Hematopoietic multipotent progenitor cell (in vitro differentiated cells): ENCODE results near the gene CRYL1. TPM values are rescaled to one million over a fixed set of nuclear protein-coding genes. Genes with fewer than 3 reads are reported as not detected.

Source experiments
- DNase-seq, 3 donors: peaks; one replicate each; pipeline ENCODE4 v3.0.0-alpha.2; 2011 to 2015; ENCODE audit warnings: low read depth in 2 of 3, low spot score in 2 of 3
- total RNA-seq: library from RNA; depleted of rRNA; stranded (reverse); fragments of >200 nt; gene quantifications from one replicate; pipeline ENCODE4 v1.2.3, GENCODE V29; 2012

Gene CRYL1, protein sequence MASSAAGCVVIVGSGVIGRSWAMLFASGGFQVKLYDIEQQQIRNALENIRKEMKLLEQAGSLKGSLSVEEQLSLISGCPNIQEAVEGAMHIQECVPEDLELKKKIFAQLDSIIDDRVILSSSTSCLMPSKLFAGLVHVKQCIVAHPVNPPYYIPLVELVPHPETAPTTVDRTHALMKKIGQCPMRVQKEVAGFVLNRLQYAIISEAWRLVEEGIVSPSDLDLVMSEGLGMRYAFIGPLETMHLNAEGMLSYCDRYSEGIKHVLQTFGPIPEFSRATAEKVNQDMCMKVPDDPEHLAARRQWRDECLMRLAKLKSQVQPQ
- total RNA-seq: 31.8 TPM

GRCh38 chr13:20525601-20526544 is at the start of gene CRYL1:
TSS of gene CRYL1 (minus strand) at chr13:20525857. CDS start at chr13:20525794, 63 bp downstream.
- DNase-seq: peak; percentile 65 to 86 (median 77)

DNA sequence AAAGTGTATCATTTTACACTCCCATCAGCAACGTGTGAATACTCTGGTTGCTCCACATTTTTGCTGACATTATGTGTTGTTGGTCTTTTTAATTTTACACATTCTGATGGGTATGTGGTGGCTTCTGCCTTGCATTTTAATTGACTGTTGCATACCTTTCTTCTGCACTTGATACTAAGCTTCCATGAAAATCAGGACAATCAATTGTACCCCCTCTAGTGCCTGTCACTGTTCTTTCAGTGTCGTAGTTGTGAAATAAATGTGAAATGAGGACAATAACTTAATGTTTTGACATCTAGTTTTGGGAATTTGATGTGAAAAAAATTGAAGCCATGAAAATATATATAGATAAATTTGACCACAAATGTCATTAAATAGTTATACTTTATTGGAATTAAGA is 48.0 kb upstream of the CRYL1 start:
- no peak for DNase-seq

DNA sequence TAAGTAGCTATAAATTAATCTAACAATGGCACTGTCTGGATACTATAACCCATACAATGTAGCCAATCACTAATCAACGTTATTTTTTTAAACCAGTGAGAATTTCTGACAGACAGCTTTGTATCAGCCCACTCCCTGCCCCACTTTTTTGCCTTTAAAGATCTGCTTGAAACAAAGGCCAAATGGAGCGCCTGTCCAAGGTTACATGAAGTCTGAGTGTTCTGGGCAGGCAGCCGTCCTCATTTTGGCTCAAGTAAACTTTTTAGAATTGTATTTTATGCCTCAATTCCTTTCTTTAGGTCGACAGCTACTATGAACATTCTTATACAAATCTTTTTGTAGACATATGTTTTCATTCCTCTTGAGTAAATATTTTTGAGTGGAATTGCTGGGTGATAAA is 47.5 kb upstream of the CRYL1 start:
- no peak for DNase-seq

- DNase-seq: peak in 1 of 3 donors; percentile 11
These were observed 46.0 kb upstream of the CRYL1 start for GRCh38 chr13:20571676-20572075.

GRCh38 chr13:20570517-20570916 is 44.9 kb upstream of the CRYL1 start:
- DNase-seq: no peak

DNA sequence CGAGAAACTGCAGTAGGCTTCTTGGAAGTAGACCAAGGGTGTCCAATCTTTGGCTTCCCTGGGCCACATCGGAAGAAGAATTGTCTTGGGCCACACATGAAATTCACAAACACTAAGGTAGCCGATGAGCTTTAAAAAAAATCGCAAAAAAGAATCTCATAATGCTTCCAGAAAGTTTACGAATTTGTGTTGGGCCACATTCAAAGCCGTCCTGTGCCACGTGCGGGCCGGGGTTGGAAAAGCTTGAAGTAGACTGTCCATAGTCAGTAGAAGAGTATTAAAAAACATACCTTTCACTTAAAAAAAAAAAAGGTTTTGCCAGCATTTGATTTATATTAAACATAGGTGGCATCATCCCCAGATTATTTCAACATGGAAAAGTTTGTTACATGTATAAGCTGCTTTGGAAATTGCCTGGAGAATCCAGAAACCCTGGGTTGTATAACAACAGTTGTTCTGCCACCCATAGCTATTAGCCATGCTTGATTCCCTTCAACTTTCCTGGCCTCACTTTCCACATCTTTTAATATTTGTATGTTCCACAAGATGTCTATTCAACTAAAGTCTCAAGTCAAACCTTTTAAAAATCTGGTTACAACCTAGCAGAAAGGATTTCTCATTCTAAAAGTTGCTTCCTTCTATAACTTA is 42.3 kb upstream of the CRYL1 start:
- DNase-seq: no peak

DNA sequence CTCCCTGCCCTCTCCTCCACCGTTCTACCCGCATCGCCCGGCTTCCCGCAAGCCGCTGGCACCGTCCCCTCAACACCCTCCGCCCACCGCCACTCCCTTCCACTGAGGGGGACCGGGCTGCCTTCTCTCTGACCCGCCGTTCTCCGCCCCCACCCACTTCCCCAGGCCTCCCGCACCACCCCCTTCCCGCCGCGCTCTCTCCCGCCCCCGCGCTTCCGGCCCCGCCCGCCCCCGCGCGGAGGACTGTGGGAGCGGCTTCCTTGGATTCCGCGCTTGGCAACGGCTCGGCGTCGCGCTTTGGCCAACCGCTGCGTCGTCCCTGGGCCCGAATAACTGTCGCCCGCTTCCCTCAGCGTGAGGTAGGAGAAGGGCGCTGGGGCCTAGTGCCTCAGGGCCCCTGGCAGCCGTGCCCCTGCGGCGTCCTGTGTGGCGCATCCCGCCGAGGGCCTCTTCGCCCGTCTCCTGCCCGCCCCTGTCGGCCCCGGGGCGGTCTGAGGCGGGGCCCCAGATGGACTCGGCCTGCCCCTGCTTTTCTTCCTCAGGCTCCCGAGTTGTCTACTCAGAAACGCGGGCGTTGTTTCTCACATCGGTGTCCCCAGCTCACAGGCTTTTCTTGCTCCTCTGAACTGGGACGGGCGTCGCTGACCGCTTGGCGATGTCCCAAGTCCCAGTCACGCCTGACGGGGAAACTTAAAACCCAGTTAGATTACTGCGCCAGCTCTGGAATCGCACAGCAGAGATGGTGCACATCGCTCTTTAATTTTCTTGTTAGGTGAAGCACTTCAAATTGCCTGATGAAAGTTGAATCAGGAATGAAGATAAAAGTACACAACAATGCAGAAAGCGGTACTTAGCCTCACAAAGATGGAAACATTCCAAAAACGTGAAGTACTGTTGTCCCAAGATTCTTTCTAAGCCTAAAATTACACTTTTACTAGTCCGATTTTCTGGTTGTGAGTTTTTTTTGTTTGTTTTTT is 41.5 kb upstream of the CRYL1 start, which contains the start of gene IFT88:
Gene IFT88 (plus strand): TSS at position 260 of the 977 bp plus-strand sequence. CDS start 7,229 bp downstream, outside the sequence.
- DNase-seq: peak; percentile 43 to 96 (median 89)

- DNase-seq: no peak
These were observed 40.8 kb upstream of the CRYL1 start for GRCh38 chr13:20566468-20566897.

GRCh38 chr13:20565115-20565736 is 39.6 kb upstream of the CRYL1 start:
- DNase-seq: peak in 1 of 3 donors; percentile 15

- no peak for DNase-seq
These were observed 36.1 kb upstream of the CRYL1 start for GRCh38 chr13:20561741-20562140.

DNA sequence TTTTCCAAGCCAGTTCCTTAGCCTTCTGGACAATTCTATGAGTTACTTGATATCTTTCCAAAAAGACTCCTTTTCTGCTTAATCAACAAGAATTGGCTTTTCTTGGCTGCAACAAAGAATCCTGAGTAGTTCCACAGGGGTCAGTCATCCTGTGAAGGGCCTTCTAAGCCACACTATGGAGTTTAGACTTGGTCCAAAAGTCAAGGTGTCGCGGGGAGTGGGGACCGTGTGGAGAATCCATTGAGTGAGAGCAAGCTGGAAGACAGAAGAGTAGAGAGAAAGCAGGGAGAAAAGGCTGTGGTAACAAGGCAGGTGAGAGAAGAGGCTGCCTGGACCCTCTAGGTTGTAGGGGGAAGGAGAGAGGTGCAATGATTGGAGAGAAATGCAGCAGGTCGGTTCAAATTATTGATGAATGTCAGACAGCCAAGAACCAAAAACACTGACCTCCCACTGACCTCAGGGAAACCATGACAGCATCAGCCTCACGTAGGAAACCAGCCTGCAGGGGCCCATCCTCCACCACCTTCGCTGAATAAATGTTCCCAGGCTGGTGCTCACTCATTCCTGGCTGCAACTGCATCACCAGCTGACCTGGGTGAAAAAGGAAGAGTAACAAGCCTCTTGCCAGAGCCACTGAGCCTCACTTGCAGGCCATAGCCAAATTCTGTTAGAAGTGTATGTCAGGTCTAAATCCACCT is 34.2 kb upstream of the CRYL1 start:
- no peak for DNase-seq

GRCh38 chr13:20558982-20559381 is 33.3 kb upstream of the CRYL1 start:
- no peak for DNase-seq

DNA sequence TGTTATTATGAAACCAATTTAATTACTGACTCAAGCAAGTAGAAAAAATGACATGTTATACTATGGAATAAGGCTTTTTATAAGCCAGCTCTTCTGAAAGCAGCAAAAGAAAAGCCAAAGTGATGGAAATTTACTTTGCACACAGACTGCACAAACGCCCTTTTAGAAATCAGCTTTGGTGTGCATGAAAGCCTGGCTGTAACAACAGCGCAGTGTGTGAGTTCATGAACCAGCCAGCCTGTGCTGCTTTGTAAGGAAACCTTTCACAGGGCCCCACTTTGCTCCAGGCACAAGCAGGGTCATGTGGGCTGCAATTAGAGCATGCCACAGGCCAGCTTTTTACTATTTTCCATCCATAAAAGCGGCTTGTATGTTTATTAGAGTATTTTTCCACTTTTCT is 27.7 kb upstream of the CRYL1 start:
- no peak for DNase-seq

DNA sequence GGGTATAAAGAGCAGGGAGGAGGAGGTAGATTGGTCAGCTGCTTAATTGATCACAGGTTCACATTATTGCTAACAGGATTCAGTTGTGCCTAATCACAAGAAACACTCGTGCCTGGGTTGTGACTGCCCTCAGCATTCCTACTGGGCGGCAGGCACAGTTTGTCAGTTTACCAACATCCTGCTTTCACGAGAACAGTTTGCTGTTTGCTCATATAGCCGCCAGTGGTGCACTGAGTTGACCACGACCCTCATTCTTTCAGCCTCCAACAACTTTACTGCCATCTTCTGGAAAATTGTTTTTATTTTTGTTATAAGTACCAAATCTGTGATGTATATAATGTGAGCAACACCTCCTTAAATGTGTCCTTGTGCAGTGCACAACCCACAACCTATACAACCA is 25.1 kb upstream of the CRYL1 start:
- peak in 2 of 3 donors; percentile 31 to 52 for DNase-seq

GRCh38 chr13:20547479-20547908 is 21.8 kb upstream of the CRYL1 start:
- DNase-seq: no peak

DNA sequence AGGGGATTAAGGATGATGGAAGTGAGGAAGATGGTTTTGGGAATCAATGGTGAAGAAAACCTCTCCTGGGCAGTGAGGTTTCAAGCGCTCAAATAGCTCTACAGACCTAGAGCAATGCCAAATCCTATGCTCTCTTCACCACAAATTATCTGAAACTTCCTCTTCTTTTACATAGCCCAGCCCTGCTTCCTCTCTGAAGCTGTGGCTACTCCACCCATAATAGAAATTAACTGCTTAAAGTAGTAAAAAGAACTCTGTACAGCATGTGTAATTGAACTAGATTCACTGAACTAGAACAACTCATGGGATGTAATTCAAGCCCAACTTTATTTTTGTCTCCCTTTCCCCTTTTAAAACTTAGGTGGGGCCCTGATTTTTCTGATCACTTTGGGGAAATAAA is 20.9 kb upstream of the CRYL1 start:
- DNase-seq: peak in 2 of 3 donors; percentile 31 to 68

DNA sequence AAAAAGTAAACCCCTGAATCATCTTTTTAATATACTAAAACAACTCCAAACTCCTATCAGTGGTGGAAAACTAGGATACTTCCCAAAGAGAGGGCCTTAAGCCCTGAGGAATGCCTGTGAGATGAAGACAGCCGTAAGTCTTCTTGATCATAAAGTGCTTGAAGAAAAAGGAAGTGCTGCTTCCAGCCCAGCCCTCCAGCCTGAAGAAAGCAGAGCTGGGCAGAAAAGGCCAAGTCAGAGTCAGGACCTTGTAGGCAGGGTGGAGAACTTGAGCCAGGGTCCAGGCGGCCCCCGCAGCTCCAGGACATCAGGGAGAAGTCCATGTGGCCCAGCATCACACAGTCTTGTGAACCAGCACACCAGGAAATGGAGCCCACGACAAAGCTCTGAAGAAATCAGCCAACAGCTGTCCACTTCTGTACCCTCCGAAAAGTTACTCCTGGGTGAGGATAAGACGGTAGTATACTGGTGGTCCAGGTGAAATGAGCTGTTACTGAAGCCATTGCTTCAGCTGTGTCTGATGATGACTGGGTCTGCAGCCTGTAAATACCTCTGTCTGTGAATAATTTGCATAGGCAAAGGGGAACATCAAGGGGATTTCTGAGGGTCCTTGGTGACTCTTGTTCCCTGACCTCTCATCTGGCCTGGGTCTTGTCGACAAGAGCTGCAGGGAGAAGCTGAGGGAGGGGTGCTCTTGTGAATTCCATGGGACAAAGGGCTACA is 18.7 kb upstream of the CRYL1 start:
- DNase-seq: peak in 1 of 3 donors; percentile 31

DNA sequence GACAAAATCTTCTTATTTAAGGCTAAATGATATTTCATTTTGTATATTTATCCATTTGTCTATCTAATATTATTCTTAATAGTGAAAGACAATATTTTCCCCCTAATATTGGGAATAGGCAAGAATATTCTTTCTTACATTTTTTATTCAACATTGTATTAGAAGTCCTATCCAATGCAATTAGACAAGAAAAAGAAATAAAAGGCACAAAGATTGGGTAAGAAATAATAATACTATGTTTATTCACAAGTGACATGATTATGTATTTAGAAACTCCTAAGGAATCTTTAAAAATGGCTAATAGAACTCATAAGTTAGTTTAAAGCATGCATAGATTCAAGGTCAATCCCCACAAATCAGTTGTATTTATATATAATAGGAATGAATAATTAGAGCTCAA is 11.3 kb upstream of the CRYL1 start:
- DNase-seq: no peak
